Loucy (cell line): ENCODE results near the gene POFUT2.
"Not testable (repeated sequence)": the region's sequence is repeated elsewhere in the genome, so short reads cannot be mapped to it uniquely, and the experiment has no call there.

Source experiments
- EZH2phosphoT487 ChIP-seq: fragments of 200-600 bp; IDR thresholded peaks from 2 replicates; pipeline ENCODE4 v1.6.1; 2018; ENCODE audit warnings: antibody characterized with exemption, mild to moderate bottlenecking, moderate library complexity, borderline replicate concordance
- TF ChIP-seq, protein P1 (sequence below): fragments of 200-600 bp; sonication (generic); conservative IDR thresholded peaks from 2 replicates; pipeline ENCODE4 v1.5.1; 2014; ENCODE audit warnings: mild to moderate bottlenecking, antibody characterized with exemption, low read length

DNA sequence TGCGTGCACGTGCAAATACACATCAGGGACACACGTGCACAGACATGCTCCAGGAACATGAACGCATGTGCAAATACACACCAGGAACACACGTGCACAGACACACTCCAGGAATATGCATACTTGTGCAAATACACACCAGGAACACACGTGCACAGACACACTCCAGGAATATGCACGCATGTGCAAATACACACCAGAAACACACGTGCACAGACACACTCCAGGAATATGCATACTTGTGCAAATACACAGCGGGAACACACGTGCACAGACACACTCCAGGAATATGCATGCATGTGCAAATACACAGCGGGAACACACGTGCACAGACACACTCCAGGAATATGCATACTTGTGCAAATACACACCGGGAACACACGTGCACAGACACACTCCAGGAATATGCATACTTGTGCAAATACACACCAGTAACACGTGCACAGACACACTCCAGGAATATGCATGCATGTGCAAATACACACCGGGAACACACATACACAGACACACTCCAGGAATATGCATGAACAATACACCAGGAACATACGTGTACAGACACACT is 20.0 kb upstream of the POFUT2 start:
- TF ChIP-seq, protein P1, sequence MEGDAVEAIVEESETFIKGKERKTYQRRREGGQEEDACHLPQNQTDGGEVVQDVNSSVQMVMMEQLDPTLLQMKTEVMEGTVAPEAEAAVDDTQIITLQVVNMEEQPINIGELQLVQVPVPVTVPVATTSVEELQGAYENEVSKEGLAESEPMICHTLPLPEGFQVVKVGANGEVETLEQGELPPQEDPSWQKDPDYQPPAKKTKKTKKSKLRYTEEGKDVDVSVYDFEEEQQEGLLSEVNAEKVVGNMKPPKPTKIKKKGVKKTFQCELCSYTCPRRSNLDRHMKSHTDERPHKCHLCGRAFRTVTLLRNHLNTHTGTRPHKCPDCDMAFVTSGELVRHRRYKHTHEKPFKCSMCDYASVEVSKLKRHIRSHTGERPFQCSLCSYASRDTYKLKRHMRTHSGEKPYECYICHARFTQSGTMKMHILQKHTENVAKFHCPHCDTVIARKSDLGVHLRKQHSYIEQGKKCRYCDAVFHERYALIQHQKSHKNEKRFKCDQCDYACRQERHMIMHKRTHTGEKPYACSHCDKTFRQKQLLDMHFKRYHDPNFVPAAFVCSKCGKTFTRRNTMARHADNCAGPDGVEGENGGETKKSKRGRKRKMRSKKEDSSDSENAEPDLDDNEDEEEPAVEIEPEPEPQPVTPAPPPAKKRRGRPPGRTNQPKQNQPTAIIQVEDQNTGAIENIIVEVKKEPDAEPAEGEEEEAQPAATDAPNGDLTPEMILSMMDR, result not testable (repeated sequence)
- TF ChIP-seq EZH2phosphoT487, result not testable (repeated sequence)
